GM12878 (cell line): ENCODE results near the gene HHAT. TPM values are rescaled to one million over a fixed set of nuclear protein-coding genes. Genes with fewer than 3 reads are reported as not detected.

Experiments used
- ATAC-seq: fragments of 200-7000 bp; cut with Tn5 transposase; 3 replicates; pipeline ENCODE4 v1.9.1; 2020; ENCODE audit warnings: mild to moderate bottlenecking, moderate library complexity
- BruUV-seq: library from RNA; stranded (reverse); fragments of 400-500 nt; replicated peaks from 2 replicates; lab custom pipeline; 2021; lab: Mats Ljungman, UMichigan
- CTCF ChIA-PET: fragments of 300-600 bp; sonication (Branson Sonifier 250); formaldehyde crosslinking; extraction: SDS; loops from one replicate; lab custom pipeline; 2021; ENCODE audit warnings: inconsistent platforms; lab: Yijun Ruan, JAX
- POLR2A ChIA-PET: fragments of 350-600 bp; formaldehyde crosslinking; extraction: SDS; loops from one replicate; lab custom pipeline; 2021; ENCODE audit warnings: inconsistent platforms; lab: Charles Lee
- RAD21 ChIA-PET: fragments of 300-600 bp; sonication (Branson Sonifier 250); formaldehyde crosslinking; loops from one replicate; lab custom pipeline; 2023; ENCODE audit warnings: antibody characterized with exemption; ENCODE audit not compliant: unreplicated experiment; lab: Charles Lee
- SMC1A ChIA-PET: fragments of 300-600 bp; sonication (Branson Sonifier 250); formaldehyde crosslinking; loops from one replicate; lab custom pipeline; 2023; ENCODE audit not compliant: unreplicated experiment, uncharacterized antibody; lab: Charles Lee
- DNase-seq: peaks from one replicate; pipeline ENCODE4 v3.0.0-alpha.2; 2011; ENCODE audit warnings: low read depth, low spot score
- FAIRE-seq: peaks from 3 replicates; lab custom pipeline; 2011; peaks lifted over from hg19 to GRCh38; lab: Jason Lieb, UNC
- H2AFZ ChIP-seq: 2 replicates; pipeline ENCODE4 v1.6.0; 2011; ENCODE audit warnings: low read depth, low read length, control low read depth; ENCODE audit not compliant: control insufficient read depth
- H3K27ac ChIP-seq: 2 replicates; pipeline ENCODE4 v1.5.1; 2011; ENCODE audit warnings: control low read depth; ENCODE audit not compliant: control insufficient read depth, insufficient read depth
- H3K27me3 ChIP-seq, 2 experiments: replicated peaks in 1 of 2; 2 replicates each; pipeline versions ENCODE4 v1.6.0 to v1.6.1; 2011; ENCODE audit warnings: low read length in 1 of 2; ENCODE audit not compliant: control insufficient read depth in 2 of 2, insufficient read depth in 2 of 2
- H3K36me3 ChIP-seq, 2 experiments: 2 replicates each; pipeline ENCODE4 v1.5.1; 2011; ENCODE audit warnings: low read length in 1 of 2; ENCODE audit not compliant: control insufficient read depth in 2 of 2, insufficient read depth in 2 of 2
- H3K4me1 ChIP-seq: 2 replicates; pipeline ENCODE4 v1.6.1; 2011; ENCODE audit warnings: mild to moderate bottlenecking, low read length, moderate library complexity, mixed read lengths; ENCODE audit not compliant: control insufficient read depth, insufficient read depth
- H3K4me2 ChIP-seq: 2 replicates; pipeline ENCODE4 v1.6.0; 2011; ENCODE audit warnings: control low read depth; ENCODE audit not compliant: control insufficient read depth, insufficient read depth
- H3K4me3 ChIP-seq: fragments of 200-600 bp; sonication (generic); 2 replicates; pipeline ENCODE4 v1.5.1; 2016
- H3K79me2 ChIP-seq: 2 replicates; pipeline ENCODE4 v1.6.0; 2011; ENCODE audit warnings: low read length; ENCODE audit not compliant: control insufficient read depth, insufficient read depth
- H3K9ac ChIP-seq: 2 replicates; pipeline ENCODE4 v1.8.0; 2011; ENCODE audit warnings: low read length, control low read depth, mixed read lengths; ENCODE audit not compliant: control insufficient read depth, insufficient read depth
- H3K9me3 ChIP-seq: replicated peaks from 3 replicates; pipeline ENCODE4 v1.5.1; 2011; ENCODE audit warnings: mild to moderate bottlenecking, low read length; ENCODE audit not compliant: control insufficient read depth, insufficient read depth
- H4K20me1 ChIP-seq: 2 replicates; pipeline ENCODE4 v1.6.0; 2011; ENCODE audit not compliant: control insufficient read depth, insufficient read depth
- ATF7 ChIP-seq: fragments of 450-650 bp; IDR thresholded peaks from 2 replicates; pipeline ENCODE4 v1.6.1; 2016; ENCODE audit warnings: low read depth, mild to moderate bottlenecking
- IKZF2 ChIP-seq, 2 experiments: fragments of 450-650 bp; IDR thresholded peaks; 2 replicates each; pipeline ENCODE4 v1.6.1; 2017; ENCODE audit warnings: mild to moderate bottlenecking in 2 of 2, moderate library complexity in 2 of 2
- NR2C1 ChIP-seq: fragments of 450-650 bp; IDR thresholded peaks from 2 replicates; pipeline ENCODE4 v1.6.1; 2017; ENCODE audit warnings: antibody characterized with exemption, mild to moderate bottlenecking, moderate library complexity
- TCF12 ChIP-seq: IDR thresholded peaks from 2 replicates; pipeline ENCODE4 v1.6.1; 2011; ENCODE audit warnings: low read depth, mild to moderate bottlenecking, low read length
- WGBS: methylation state at CpG from one replicate; pipeline ENCODE4 v1.1.6; 2016; ENCODE audit warnings: low lambda C conversion rate; ENCODE audit not compliant: insufficient replicate concordance, insufficient coverage; ENCODE audit errors: missing lambda C conversion rate; 5-methylcytosine and 5-hydroxymethylcytosine counted together
- in situ Hi-C: fragments of 300-500 bp; cut with MboI; formaldehyde crosslinking; loops from 9 replicates; pipeline ENCODE4 v1.14.3; 2018; ENCODE audit warnings: mixed read lengths
- intact Hi-C: fragments of 100-400 bp; cut with micrococcal nuclease; formaldehyde crosslinking; loops from one replicate; pipeline ENCODE4 v1.14.2; 2022; ENCODE audit not compliant: unreplicated experiment
- polyA plus RNA-seq, 11 experiments: library from polyadenylated mRNA; depleted of rRNA in 4 of 11; unstranded in 6 of 11; stranded (reverse) in 5 of 11; fragments of >200 nt; fragmentation: Nextera tagmentation in 4 of 11; fragmentation: Illumina TruSeq in 1 of 11; extraction: Ambion mirVana in 4 of 11; extraction: Trizol in 1 of 11; gene quantifications; 1 replicate in 1 of 11; 2 replicates in 10 of 11; pipeline versions ENCODE4 v1.2.1 to v1.2.3, GENCODE V29; 2011 to 2016; ENCODE audit warnings: inconsistent platforms in 2 of 11, missing spikeins in 2 of 11, low read depth in 1 of 11
- total RNA-seq, 4 experiments: library from RNA; depleted of rRNA in 3 of 4; stranded (reverse); fragments of >200 nt in 3 of 4; fragmentation: Illumina TruSeq in 1 of 4; extraction: Trizol in 1 of 4; gene quantifications; 2 replicates each; pipeline versions ENCODE4 v1.2.1 to v1.2.3, GENCODE V29; 2013 to 2021
- TF ChIP-seq, protein P1 (sequence below): IDR thresholded peaks from 2 replicates; pipeline ENCODE4 v1.6.1; 2012; ENCODE audit warnings: mild to moderate bottlenecking, low read depth, low read length
- TF ChIP-seq, protein P2 (sequence below): fragments of 450-650 bp; IDR thresholded peaks from 2 replicates; pipeline ENCODE4 v1.6.1; 2017; ENCODE audit warnings: low read depth, mild to moderate bottlenecking, moderate library complexity

Gene HHAT
- total and polyA plus RNA-seq, 10 of the 15 experiments (the other 5 are each of a cell fraction or from before 2014, with no cell fraction given) = 1.2 to 37.6 (median 2.6) TPM

DNA sequence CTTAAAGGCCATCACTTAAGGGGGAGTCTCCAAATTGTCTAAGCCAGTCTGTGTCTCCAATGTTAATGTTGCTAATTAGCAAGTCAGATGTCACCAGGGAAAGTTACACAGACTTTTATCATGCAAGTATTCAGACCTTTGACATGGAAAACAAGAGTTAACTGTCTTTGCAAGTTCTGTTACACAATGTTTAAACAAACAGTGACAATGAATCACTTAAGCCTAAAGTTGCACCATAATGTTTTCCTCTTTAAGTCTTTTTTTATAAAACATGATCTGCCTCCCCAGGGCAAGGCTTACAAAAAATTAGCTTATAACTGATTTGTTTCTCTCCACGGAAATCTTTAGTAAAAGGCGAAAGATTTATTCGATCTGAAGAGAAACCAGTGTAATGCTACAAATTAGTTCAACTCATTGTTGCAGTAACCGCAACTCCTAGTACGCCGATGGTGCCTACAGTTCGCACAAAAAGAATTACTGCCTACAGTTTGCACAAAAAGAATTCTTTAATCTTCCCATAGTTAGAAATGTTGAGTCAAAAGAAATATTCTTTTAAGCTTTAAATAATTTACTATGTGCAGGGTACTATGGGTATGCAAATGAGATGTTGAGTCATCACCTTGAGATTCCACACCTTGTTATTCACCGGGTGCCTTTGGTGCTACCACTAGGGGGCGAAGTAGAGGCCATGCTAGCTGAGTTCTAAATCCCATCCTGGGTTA, 45.3 kb downstream of the HHAT start (continued):
- TF ChIP-seq, protein P1, sequence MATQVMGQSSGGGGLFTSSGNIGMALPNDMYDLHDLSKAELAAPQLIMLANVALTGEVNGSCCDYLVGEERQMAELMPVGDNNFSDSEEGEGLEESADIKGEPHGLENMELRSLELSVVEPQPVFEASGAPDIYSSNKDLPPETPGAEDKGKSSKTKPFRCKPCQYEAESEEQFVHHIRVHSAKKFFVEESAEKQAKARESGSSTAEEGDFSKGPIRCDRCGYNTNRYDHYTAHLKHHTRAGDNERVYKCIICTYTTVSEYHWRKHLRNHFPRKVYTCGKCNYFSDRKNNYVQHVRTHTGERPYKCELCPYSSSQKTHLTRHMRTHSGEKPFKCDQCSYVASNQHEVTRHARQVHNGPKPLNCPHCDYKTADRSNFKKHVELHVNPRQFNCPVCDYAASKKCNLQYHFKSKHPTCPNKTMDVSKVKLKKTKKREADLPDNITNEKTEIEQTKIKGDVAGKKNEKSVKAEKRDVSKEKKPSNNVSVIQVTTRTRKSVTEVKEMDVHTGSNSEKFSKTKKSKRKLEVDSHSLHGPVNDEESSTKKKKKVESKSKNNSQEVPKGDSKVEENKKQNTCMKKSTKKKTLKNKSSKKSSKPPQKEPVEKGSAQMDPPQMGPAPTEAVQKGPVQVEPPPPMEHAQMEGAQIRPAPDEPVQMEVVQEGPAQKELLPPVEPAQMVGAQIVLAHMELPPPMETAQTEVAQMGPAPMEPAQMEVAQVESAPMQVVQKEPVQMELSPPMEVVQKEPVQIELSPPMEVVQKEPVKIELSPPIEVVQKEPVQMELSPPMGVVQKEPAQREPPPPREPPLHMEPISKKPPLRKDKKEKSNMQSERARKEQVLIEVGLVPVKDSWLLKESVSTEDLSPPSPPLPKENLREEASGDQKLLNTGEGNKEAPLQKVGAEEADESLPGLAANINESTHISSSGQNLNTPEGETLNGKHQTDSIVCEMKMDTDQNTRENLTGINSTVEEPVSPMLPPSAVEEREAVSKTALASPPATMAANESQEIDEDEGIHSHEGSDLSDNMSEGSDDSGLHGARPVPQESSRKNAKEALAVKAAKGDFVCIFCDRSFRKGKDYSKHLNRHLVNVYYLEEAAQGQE = no peak
- TF ChIP-seq IKZF2 (IDR thresholded peaks at IDR 0.05) = peak in 1 of 2 experiments; percentile 55; a peak in 3 of 4 replicates
- TF ChIP-seq TCF12 = 0 out of 2 replicates have a peak, but pooled peaks have one; percentile 38

DNA sequence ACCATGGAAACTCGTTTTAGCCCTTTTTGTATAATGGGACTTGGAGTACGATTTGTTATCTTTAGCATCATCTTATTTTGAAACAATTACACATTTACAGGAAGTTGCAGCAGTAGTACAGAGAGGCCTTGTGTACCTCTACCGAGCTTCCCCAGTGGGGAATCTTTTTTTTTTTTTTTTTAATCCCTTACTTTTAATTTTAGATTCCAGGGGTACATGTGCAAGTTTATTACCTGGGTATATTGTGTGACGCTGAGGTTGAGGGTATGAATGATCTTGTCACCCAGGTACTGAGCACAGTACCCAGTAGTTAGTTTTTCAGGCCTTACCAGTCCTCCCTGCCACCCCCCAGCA, 45.9 kb downstream of the HHAT start:
- POLR2A ChIA-PET = interaction anchor here (0.7 to 9.5 kb wide), 16 partner anchors 10 to 1155 kb away, joined by 3 to 224 read pairs (median 5); no protein-coding TSS in a partner anchor
- no peaks in the 10 kb centered on the region for H4K20me1 ChIP-seq
- no peak overlapping the region for H3K9ac ChIP-seq
- H3K79me2 ChIP-seq = no peaks in the 10 kb centered on the region
- SMC1A ChIA-PET = interaction anchor here (0.6 to 15.0 kb wide), 17 partner anchors 9 to 664 kb away, joined by 3 to 683 read pairs (median 5); no protein-coding TSS in a partner anchor
- no peak overlapping the region for H3K4me3 ChIP-seq
- no peaks in the 10 kb centered on the region for H3K27me3 ChIP-seq
- no peaks in the 10 kb centered on the region for H3K36me3 ChIP-seq
- ATAC-seq = peak; percentile 10
- BruUV-seq = no TSS peak
- no peak overlapping the region for H3K27ac ChIP-seq
- intact Hi-C loops = loop anchor here (1.0 kb wide), 2 partner anchors 26 to 45 kb away; no protein-coding TSS in a partner anchor
- H3K4me1 ChIP-seq = no peaks in the 10 kb centered on the region
- no peak for DNase-seq
- H3K9me3 ChIP-seq = no peaks in the 10 kb centered on the region
- no peak overlapping the region for H3K4me2 ChIP-seq
- TF ChIP-seq ATF7 (0 out of 2 replicates have a peak, but pooled peaks have one; percentile 4), TCF12 (0 out of 2 replicates have a peak, but pooled peaks have one; percentile 2), NR2C1 (no peak)
- TF ChIP-seq, protein P2, sequence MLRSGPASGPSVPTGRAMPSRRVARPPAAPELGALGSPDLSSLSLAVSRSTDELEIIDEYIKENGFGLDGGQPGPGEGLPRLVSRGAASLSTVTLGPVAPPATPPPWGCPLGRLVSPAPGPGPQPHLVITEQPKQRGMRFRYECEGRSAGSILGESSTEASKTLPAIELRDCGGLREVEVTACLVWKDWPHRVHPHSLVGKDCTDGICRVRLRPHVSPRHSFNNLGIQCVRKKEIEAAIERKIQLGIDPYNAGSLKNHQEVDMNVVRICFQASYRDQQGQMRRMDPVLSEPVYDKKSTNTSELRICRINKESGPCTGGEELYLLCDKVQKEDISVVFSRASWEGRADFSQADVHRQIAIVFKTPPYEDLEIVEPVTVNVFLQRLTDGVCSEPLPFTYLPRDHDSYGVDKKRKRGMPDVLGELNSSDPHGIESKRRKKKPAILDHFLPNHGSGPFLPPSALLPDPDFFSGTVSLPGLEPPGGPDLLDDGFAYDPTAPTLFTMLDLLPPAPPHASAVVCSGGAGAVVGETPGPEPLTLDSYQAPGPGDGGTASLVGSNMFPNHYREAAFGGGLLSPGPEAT = 0 out of 2 replicates have a peak, but pooled peaks have one; percentile 25
- TF ChIP-seq, all 136 proteins: peak for 3
- CTCF ChIA-PET = interaction anchor here (0.6 to 9.5 kb wide), 24 partner anchors 10 to 1663 kb away, joined by 3 to 379 read pairs (median 7); partner anchors contain the start of gene HHAT
- H2AFZ ChIP-seq = no peak overlapping the region; the same call in 1 of the 2 replicates
- no peak for FAIRE-seq
- RAD21 ChIA-PET = interaction anchor here (0.8 to 9.2 kb wide), 12 partner anchors 8 to 234 kb away, joined by 3 to 415 read pairs (median 4); no protein-coding TSS in a partner anchor
- in situ Hi-C loops = no loop called here
- 8% methylated on average over 4 of the region's 4 CpGs for WGBS
